Mesendoderm (in vitro differentiated cells): Measurements from ENCODE around the gene CCDC7.
"Not testable (repeated sequence)": the region's sequence is repeated elsewhere in the genome, so short reads cannot be mapped to it uniquely, and the experiment has no call there.

Source experiments
- DNase-seq: peaks from one replicate; pipeline ENCODE4 v3.0.0; 2013
- H2AK5ac ChIP-seq: 2 replicates; pipeline ENCODE4 v1.6.1; 2013; ENCODE audit warnings: low read length, inconsistent platforms
- H2BK120ac ChIP-seq: 2 replicates; pipeline ENCODE4 v1.6.1; 2013; ENCODE audit warnings: low read depth, mild to moderate bottlenecking, low read length, moderate library complexity, mixed read lengths
- H2BK15ac ChIP-seq: replicated peaks from 2 replicates; pipeline ENCODE4 v1.6.1; 2013; ENCODE audit warnings: low read depth, mild to moderate bottlenecking, moderate library complexity
- H2BK5ac ChIP-seq: 2 replicates; pipeline ENCODE4 v1.6.1; 2013; ENCODE audit warnings: low read length, inconsistent platforms
- H3K18ac ChIP-seq: 2 replicates; pipeline ENCODE4 v1.6.1; 2013; ENCODE audit warnings: mild to moderate bottlenecking, low read length, mixed read lengths
- H3K23ac ChIP-seq: one replicate; pipeline ENCODE4 v1.6.1; 2013; ENCODE audit warnings: low read length
- H3K27ac ChIP-seq: 2 replicates; pipeline ENCODE4 v1.5.1; 2013; ENCODE audit warnings: low read depth, mild to moderate bottlenecking, inconsistent platforms, low read length, moderate library complexity
- H3K27me3 ChIP-seq: 2 replicates; pipeline ENCODE4 v1.6.1; 2013; ENCODE audit warnings: low read length, control low read depth, mild to moderate bottlenecking, inconsistent platforms; ENCODE audit not compliant: insufficient read depth, poor library complexity
- H3K36me3 ChIP-seq: 2 replicates; pipeline ENCODE4 v1.6.1; 2013; ENCODE audit warnings: low read length, inconsistent platforms; ENCODE audit not compliant: control insufficient read depth, insufficient read depth
- H3K4ac ChIP-seq: one replicate; pipeline ENCODE4 v1.6.1; 2013; ENCODE audit warnings: low read depth, mild to moderate bottlenecking, low read length, moderate library complexity
- H3K4me1 ChIP-seq: 2 replicates; pipeline ENCODE4 v1.6.1; 2013; ENCODE audit warnings: low read depth, low read length, inconsistent platforms; ENCODE audit not compliant: control insufficient read depth
- H3K4me2 ChIP-seq: 2 replicates; pipeline ENCODE4 v1.6.1; 2013; ENCODE audit warnings: low read length
- H3K4me3 ChIP-seq: 2 replicates; pipeline ENCODE4 v1.5.1; 2013; ENCODE audit warnings: mild to moderate bottlenecking, low read length
- H3K56ac ChIP-seq: one replicate; pipeline ENCODE4 v1.6.1; 2013; ENCODE audit warnings: low read length
- H3K79me1 ChIP-seq: 2 replicates; pipeline ENCODE4 v1.6.1; 2013; ENCODE audit warnings: low read length, inconsistent platforms
- H3K79me2 ChIP-seq: 2 replicates; pipeline ENCODE4 v1.6.1; 2013; ENCODE audit warnings: mild to moderate bottlenecking, low read length; ENCODE audit not compliant: control insufficient read depth, insufficient read depth
- H3K9ac ChIP-seq: 2 replicates; pipeline ENCODE4 v1.6.1; 2013; ENCODE audit warnings: low read length, inconsistent platforms
- H4K5ac ChIP-seq: one replicate; pipeline ENCODE4 v1.6.1; 2013; ENCODE audit warnings: low read length
- H4K8ac ChIP-seq: one replicate; pipeline ENCODE4 v1.6.1; 2013; ENCODE audit warnings: low read depth, mild to moderate bottlenecking, control low read depth, low read length, moderate library complexity
- WGBS: extraction: QIAGEN DNeasy Blood & Tissue Kit; methylation state at CpG from one replicate; pipeline ENCODE4 v1.1.7; 2013; ENCODE audit warnings: low lambda C conversion rate, missing lambda C conversion rate; ENCODE audit not compliant: insufficient coverage; ENCODE audit errors: extremely low coverage; 5-methylcytosine and 5-hydroxymethylcytosine counted together

The CCDC7 gene

DNA sequence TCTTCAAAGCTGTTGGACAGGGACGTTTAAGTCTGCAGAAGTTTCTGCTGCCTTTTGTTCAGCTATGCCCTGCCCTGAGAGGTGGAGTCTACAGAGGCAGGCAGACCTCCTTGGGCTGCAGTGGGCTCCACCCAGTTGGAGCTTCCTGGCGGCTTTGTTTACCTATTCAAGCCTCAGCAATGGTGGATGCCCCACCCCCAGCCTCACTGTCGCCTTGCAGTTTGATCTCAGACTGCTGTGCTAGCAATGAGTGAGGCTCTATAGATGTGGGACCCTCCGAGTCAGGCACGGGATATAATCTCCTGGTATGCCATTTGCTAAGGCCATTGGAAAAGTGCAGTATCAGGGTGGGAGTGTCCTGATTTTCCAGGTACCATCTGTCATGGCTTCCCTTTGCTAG is 152.1 kb downstream of the CCDC7 start:
- H2AK5ac ChIP-seq, H4K8ac ChIP-seq, DNase-seq, H3K23ac ChIP-seq, H3K27me3 ChIP-seq, H2BK5ac ChIP-seq, H3K4ac ChIP-seq, H3K79me1 ChIP-seq, H4K5ac ChIP-seq, H3K9ac ChIP-seq, H3K56ac ChIP-seq, H3K27ac ChIP-seq, H3K79me2 ChIP-seq, H2BK15ac ChIP-seq, H3K4me2 ChIP-seq, H3K4me3 ChIP-seq, H2BK120ac ChIP-seq, H3K4me1 ChIP-seq, H3K18ac ChIP-seq, H3K36me3 ChIP-seq: not testable (repeated sequence)
- WGBS, result no CpG with 5 or more reads among the region's 5 CpGs

- H3K79me2 ChIP-seq, result no peaks in the 10 kb centered on the region
- H4K5ac ChIP-seq, result no peak overlapping the region
- no peaks in the 10 kb centered on the region for H3K27me3 ChIP-seq
- no peaks in the 10 kb centered on the region for H3K4me1 ChIP-seq
- no peak overlapping the region for H2AK5ac ChIP-seq
- H3K36me3 ChIP-seq, result no peaks in the 10 kb centered on the region
- H3K4me3 ChIP-seq, result no peak overlapping the region
- no peak for DNase-seq
- H3K23ac ChIP-seq, result no peak overlapping the region
- no peak overlapping the region for H2BK5ac ChIP-seq
- no peak overlapping the region for H3K9ac ChIP-seq
- no peak overlapping the region for H2BK15ac ChIP-seq
- no peak overlapping the region for H3K27ac ChIP-seq
- H3K56ac ChIP-seq, result no peak overlapping the region
- H4K8ac ChIP-seq, result no peak overlapping the region
- no CpG with 5 or more reads among the region's 2 CpGs for WGBS
- no peak overlapping the region for H3K18ac ChIP-seq
- H3K4ac ChIP-seq, result no peak overlapping the region
- H3K79me1 ChIP-seq, result no peaks in the 10 kb centered on the region
- H3K4me2 ChIP-seq, result no peak overlapping the region
- H2BK120ac ChIP-seq, result no peak overlapping the region
These were observed 154.4 kb downstream of the CCDC7 start for GRCh38 chr10:32600317-32600716.

GRCh38 chr10:32601562-32601961 is 155.6 kb downstream of the CCDC7 start:
- H3K23ac ChIP-seq, result not testable (repeated sequence)
- no CpG with 5 or more reads among the region's 3 CpGs for WGBS

DNA sequence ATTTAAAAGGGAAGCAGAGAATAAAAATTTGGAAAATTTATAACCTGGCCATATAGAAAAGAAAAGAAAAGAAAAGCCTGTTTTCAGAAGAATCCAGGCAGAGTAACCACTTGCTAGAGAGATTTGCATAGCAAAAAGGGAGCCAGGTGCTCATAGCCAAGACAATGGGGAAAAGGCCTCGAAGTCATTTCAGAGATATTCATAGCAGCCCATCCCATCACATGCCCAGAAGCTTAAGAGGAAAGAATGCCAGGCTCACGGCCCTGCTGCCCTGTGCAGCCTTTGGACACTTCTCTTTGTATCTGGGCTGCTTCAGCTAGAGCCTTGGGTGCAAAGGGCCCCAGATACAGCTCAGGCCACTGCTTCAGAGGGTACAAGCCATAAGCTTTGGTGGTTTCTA is 159.8 kb downstream of the CCDC7 start:
- H3K4me3 ChIP-seq, result no peak overlapping the region
- no peak overlapping the region for H3K27ac ChIP-seq
- no peaks in the 10 kb centered on the region for H3K4me1 ChIP-seq

More at GRCh38 chr10:32601562-32601961, 155.6 kb downstream of the CCDC7 start:
- H3K79me2 ChIP-seq, H3K36me3 ChIP-seq, H3K79me1 ChIP-seq, H3K4me3 ChIP-seq, H2BK5ac ChIP-seq, H3K27ac ChIP-seq, H3K4me1 ChIP-seq, H2BK15ac ChIP-seq, H3K9ac ChIP-seq, H3K18ac ChIP-seq, H2AK5ac ChIP-seq, H3K56ac ChIP-seq, H2BK120ac ChIP-seq, H3K4me2 ChIP-seq, DNase-seq, H3K27me3 ChIP-seq, H4K5ac ChIP-seq, H3K4ac ChIP-seq, H4K8ac ChIP-seq: not testable (repeated sequence)

DNA sequence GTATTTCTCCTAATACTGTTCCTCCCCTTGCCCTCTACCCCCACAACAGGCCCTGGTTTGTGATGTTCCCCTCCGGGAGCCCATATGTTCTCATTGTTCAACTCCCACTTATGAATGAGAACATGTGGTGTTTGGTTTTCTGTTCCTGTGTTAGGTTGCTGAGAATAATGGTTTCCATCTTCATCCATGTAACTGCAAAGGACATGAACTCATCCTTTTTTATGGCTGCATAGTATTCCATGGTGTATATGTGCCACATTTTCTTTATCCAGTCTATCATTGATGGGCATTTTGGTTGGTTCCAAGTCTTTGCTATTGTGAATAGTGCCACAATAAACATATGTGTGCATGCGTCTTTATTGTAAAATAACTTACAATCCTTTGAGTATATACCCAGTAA is 164.6 kb downstream of the CCDC7 start:
- not testable (repeated sequence) for DNase-seq, H2BK120ac ChIP-seq, H4K5ac ChIP-seq, H3K9ac ChIP-seq, H3K23ac ChIP-seq, H3K79me1 ChIP-seq, H3K18ac ChIP-seq, H3K4me1 ChIP-seq, H3K56ac ChIP-seq, H3K4me2 ChIP-seq, H3K4ac ChIP-seq, H3K36me3 ChIP-seq, H2BK15ac ChIP-seq, H3K79me2 ChIP-seq, H3K27me3 ChIP-seq, H3K27ac ChIP-seq, H3K4me3 ChIP-seq, H2BK5ac ChIP-seq, H2AK5ac ChIP-seq, H4K8ac ChIP-seq
- no CpG with 5 or more reads among the region's 2 CpGs for WGBS

More for the DNA sequence above, 159.8 kb downstream of the CCDC7 start:
- Histone ChIP-seq H3K36me3 (no peaks in the 10 kb centered on the region), H3K56ac (no peak overlapping the region), H2BK120ac (no peak overlapping the region), H2AK5ac (no peak overlapping the region), H2BK15ac (no peak overlapping the region), H4K5ac (no peak overlapping the region), H3K23ac (no peak overlapping the region), H2BK5ac (no peak overlapping the region), H3K9ac (no peak overlapping the region), H3K4me2 (no peak overlapping the region), H3K18ac (no peak overlapping the region), H3K79me2 (no peaks in the 10 kb centered on the region), H3K79me1 (no peaks in the 10 kb centered on the region), H3K27me3 (no peaks in the 10 kb centered on the region), H3K4ac (no peak overlapping the region), H4K8ac (no peak overlapping the region)
- no CpG with 5 or more reads among the region's 2 CpGs for WGBS
- no peak for DNase-seq

GRCh38 chr10:32616438-32616837 is 170.5 kb downstream of the CCDC7 start:
- no CpG with 5 or more reads among the region's 2 CpGs for WGBS
- Histone ChIP-seq H2BK15ac (no peak overlapping the region), H3K18ac (no peak overlapping the region)

More at GRCh38 chr10:32616438-32616837, 170.5 kb downstream of the CCDC7 start:
- Histone ChIP-seq H2BK5ac (no peak overlapping the region), H4K5ac (no peak overlapping the region), H3K36me3 (no peaks in the 10 kb centered on the region), H3K23ac (no peak overlapping the region), H2BK120ac (no peak overlapping the region), H3K79me2 (no peaks in the 10 kb centered on the region), H3K27ac (no peak overlapping the region), H3K79me1 (no peaks in the 10 kb centered on the region), H3K27me3 (no peaks in the 10 kb centered on the region), H3K4ac (no peak overlapping the region), H3K56ac (no peak overlapping the region), H4K8ac (no peak overlapping the region), H3K9ac (no peak overlapping the region), H3K4me3 (no peak overlapping the region), H3K4me1 (no peaks in the 10 kb centered on the region), H2AK5ac (no peak overlapping the region), H3K4me2 (no peak overlapping the region)
- DNase-seq, result no peak
